A673 (cell line): ENCODE data around the gene NKPD1. TPM values are rescaled to one million over a fixed set of nuclear protein-coding genes. Genes with fewer than 3 reads are reported as not detected.

ENCODE experiments used
- BruUV-seq: library from RNA; stranded (reverse); fragments of 400-500 nt; replicated peaks from 2 replicates; lab custom pipeline; 2021; lab: Mats Ljungman, UMichigan
- CTCF ChIA-PET: fragments of 300-600 bp; sonication (Branson Sonifier 250); formaldehyde crosslinking; loops from one replicate; lab custom pipeline; 2022; ENCODE audit warnings: antibody characterized with exemption; lab: Charles Lee
- POLR2A ChIA-PET: fragments of 300-600 bp; sonication (Branson Sonifier 250); formaldehyde crosslinking; loops from one replicate; lab custom pipeline; 2022; ENCODE audit warnings: antibody characterized with exemption; ENCODE audit not compliant: low non-redundant PET; lab: Charles Lee
- DNase-seq: peaks from one replicate; pipeline ENCODE4 v3.0.0-alpha.2; 2015; ENCODE audit warnings: low spot score
- H3K27ac ChIP-seq: fragments of 200-600 bp; sonication (generic); 2 replicates; pipeline ENCODE4 v1.5.1; 2016; ENCODE audit warnings: mixed run types, low read depth, mild to moderate bottlenecking, mixed read lengths, antibody characterized with exemption, low read length; ENCODE audit not compliant: poor library complexity, severe bottlenecking
- H3K27me3 ChIP-seq: fragments of 200-600 bp; sonication (generic); replicated peaks from 2 replicates; pipeline ENCODE4 v1.6.1; 2017; ENCODE audit warnings: mixed run types, low read depth, mild to moderate bottlenecking, mixed read lengths, antibody characterized with exemption, low read length; ENCODE audit not compliant: insufficient read depth, poor library complexity
- H3K36me3 ChIP-seq: fragments of 200-600 bp; sonication (generic); 2 replicates; pipeline ENCODE4 v1.6.1; 2016; ENCODE audit warnings: mixed run types, mild to moderate bottlenecking, mixed read lengths, antibody characterized with exemption, low read length; ENCODE audit not compliant: insufficient read depth, poor library complexity, severe bottlenecking
- H3K4me1 ChIP-seq: fragments of 200-600 bp; sonication (generic); 2 replicates; pipeline ENCODE4 v1.6.1; 2017; ENCODE audit warnings: mixed run types, mild to moderate bottlenecking, mixed read lengths, antibody characterized with exemption, low read length; ENCODE audit not compliant: insufficient read depth, poor library complexity, severe bottlenecking
- H3K4me3 ChIP-seq: fragments of 200-600 bp; sonication (generic); 2 replicates; pipeline ENCODE4 v1.5.1; 2016; ENCODE audit warnings: low read depth, mixed run types, mild to moderate bottlenecking, mixed read lengths, low read length; ENCODE audit not compliant: poor library complexity, severe bottlenecking
- H3K9me3 ChIP-seq: fragments of 200-600 bp; sonication (generic); 2 replicates; pipeline ENCODE4 v1.6.1; 2016; ENCODE audit warnings: mixed run types, low read depth, mild to moderate bottlenecking, mixed read lengths, antibody characterized with exemption, low read length; ENCODE audit not compliant: poor library complexity, severe bottlenecking
- EZH2 ChIP-seq: fragments of 200-600 bp; sonication (generic); IDR thresholded peaks from 2 replicates; pipeline ENCODE4 v1.6.1; 2017; ENCODE audit warnings: borderline replicate concordance, low read depth, mild to moderate bottlenecking, mixed read lengths, antibody characterized with exemption, low read length; ENCODE audit not compliant: poor library complexity, severe bottlenecking
- intact Hi-C: fragments of 100-400 bp; cut with micrococcal nuclease; formaldehyde crosslinking; loops from one replicate; pipeline ENCODE4 v1.10.0; 2022; ENCODE audit not compliant: unreplicated experiment
- total RNA-seq: library from RNA; stranded (reverse); gene quantifications from 2 replicates; pipeline ENCODE4 v1.2.3, GENCODE V29; 2021
- TF ChIP-seq, protein P1 (sequence below): fragments of 300-800, 200-600 bp; sonication (generic); conservative IDR thresholded peaks from 2 replicates; pipeline ENCODE4 v1.5.1; 2017; ENCODE audit warnings: low read depth, mild to moderate bottlenecking, antibody characterized with exemption, low read length, moderate library complexity, mixed read lengths

Gene NKPD1
- total RNA-seq, 1 experiment from 2014 or later: 0.30 TPM

DNA sequence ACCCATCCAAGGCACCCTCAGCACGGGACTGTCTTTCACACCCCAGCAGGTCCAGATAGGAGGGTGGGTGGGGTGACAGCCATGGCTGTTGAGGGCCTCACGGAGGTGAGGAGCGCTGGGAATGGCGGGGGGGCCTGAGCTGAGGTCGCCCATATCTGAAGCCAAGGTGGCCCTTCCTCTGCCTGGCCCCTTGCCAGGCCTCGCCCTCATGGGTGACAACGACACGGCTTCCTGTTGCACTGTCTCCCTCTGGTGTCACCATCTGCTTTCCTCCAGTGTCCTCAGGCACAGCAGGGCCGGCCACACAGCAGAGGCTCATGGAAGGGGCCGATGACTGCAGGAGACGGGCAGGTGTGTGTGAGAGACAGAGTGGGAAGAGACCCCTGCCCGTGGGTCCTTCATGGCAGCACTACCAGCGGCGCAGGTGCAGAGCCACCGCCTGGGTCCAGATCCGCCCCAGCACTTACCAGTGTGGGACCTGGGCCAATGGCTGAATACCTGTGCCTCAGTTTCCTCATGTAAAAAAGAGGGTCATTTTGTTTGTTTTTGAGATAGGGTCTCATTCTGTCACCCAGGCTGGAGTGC is 8.1 kb upstream of the NKPD1 start:
- BruUV-seq: no TSS peak
- Histone ChIP-seq H3K9me3 (no peaks in the 10 kb centered on the region), H3K36me3 (no peaks in the 10 kb centered on the region), H3K4me1 (no peaks in the 10 kb centered on the region), H3K27ac (no peak overlapping the region), H3K27me3 (no peaks in the 10 kb centered on the region), H3K4me3 (no peak overlapping the region)
- ChIA-PET CTCF (interaction anchor here (0.7 kb wide), 1 partner anchor 1369 kb away, joined by 3 read pairs; no protein-coding TSS in a partner anchor), POLR2A (no interaction called here)
- DNase-seq: no peak
- TF ChIP-seq, protein P1, sequence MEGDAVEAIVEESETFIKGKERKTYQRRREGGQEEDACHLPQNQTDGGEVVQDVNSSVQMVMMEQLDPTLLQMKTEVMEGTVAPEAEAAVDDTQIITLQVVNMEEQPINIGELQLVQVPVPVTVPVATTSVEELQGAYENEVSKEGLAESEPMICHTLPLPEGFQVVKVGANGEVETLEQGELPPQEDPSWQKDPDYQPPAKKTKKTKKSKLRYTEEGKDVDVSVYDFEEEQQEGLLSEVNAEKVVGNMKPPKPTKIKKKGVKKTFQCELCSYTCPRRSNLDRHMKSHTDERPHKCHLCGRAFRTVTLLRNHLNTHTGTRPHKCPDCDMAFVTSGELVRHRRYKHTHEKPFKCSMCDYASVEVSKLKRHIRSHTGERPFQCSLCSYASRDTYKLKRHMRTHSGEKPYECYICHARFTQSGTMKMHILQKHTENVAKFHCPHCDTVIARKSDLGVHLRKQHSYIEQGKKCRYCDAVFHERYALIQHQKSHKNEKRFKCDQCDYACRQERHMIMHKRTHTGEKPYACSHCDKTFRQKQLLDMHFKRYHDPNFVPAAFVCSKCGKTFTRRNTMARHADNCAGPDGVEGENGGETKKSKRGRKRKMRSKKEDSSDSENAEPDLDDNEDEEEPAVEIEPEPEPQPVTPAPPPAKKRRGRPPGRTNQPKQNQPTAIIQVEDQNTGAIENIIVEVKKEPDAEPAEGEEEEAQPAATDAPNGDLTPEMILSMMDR: no peak
- no peak for TF ChIP-seq EZH2
- intact Hi-C loops: no loop called here

DNA sequence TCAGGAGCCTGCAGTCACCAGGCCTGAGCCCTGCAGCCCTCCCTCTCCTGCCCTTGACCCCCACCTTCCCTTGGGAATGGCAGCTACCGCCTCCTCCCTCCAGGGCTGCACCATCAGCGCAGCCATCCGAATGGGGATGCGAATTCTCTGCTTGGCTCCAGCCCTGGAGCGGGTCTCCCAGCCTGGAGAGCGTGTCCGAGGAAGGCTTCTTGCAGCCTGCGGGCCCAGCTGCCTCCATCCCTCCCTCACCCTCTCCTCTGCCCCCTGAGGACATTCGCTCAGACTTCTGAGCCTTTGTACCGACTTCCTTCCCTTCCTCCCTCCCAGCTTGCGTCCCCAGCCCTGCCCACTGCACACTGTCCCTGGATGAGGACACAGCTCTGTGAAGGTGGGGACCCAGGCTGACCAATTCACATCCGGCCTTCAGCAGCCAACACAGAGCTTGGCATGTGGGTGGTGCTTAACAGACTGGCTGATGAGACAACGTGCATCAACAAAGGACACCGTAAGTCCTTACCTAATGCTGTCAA is 6.0 kb upstream of the NKPD1 start:
- Histone ChIP-seq H3K36me3 (no peaks in the 10 kb centered on the region), H3K4me3 (no peak overlapping the region), H3K9me3 (no peaks in the 10 kb centered on the region), H3K27ac (no peak overlapping the region), H3K27me3 (no peaks in the 10 kb centered on the region), H3K4me1 (no peaks in the 10 kb centered on the region)
- DNase-seq: no peak
- ChIA-PET CTCF (no interaction called here), POLR2A (no interaction called here)
- BruUV-seq: no TSS peak
- intact Hi-C loops: no loop called here
- TF ChIP-seq EZH2: no peak
- TF ChIP-seq, protein P1: no peak

DNA sequence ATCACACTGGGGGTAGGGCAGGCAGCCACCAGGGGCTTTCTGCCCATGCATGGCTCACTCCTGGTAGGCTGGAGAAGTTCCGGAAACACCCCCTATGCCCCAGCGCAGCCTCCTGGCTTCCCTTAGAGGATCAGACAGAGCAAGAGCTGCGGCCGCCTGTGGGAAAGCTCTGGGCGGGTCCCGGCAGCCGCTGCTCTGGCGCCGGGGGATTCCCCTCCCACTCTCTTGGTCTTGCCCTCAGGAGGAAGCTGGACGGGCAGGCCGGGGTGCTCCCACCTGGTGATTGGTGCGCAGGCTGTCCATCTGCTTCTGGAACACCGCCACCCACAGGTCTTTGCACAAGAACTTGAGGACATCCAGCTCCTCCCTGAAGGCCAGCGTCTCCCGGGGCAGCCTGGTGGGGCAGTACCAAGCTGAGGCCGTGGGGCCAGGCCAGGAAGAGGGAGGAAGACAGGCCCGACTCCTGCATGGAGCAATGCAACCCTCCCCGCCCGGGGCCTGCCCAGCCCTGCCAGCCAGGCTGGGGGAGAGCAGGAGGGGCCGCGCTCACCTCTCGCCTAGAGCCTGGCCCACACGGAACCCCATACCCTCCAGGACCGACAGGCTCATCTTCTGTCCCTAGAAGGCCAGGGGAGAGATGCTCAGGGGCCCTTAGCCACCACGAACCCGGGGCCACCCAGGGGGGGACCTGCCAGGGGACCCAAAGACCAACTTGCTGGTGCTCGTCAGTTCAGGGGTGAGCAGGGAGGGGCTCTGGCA is 4.0 kb upstream of the NKPD1 start:
- CTCF ChIA-PET: no interaction called here
- DNase-seq: no peak
- Histone ChIP-seq H3K27ac (no peak overlapping the region), H3K36me3 (no peaks in the 10 kb centered on the region), H3K4me1 (no peaks in the 10 kb centered on the region), H3K4me3 (no peak overlapping the region), H3K9me3 (no peaks in the 10 kb centered on the region), H3K27me3 (no peaks in the 10 kb centered on the region)
- no TSS peak for BruUV-seq
- TF ChIP-seq EZH2: no peak
- intact Hi-C loops: no loop called here
- POLR2A ChIA-PET: no interaction called here
